ENCODE results near the gene PROS1. TPM values are rescaled to one million over a fixed set of nuclear protein-coding genes. Genes with fewer than 3 reads are reported as not detected.

The PROS1 gene
- total and polyA plus RNA-seq, 9 of the 15 experiments (the other 6 are each of a cell fraction or from before 2014, with no cell fraction given): 5.5 to 50.5 (median 22.7) TPM

DNA sequence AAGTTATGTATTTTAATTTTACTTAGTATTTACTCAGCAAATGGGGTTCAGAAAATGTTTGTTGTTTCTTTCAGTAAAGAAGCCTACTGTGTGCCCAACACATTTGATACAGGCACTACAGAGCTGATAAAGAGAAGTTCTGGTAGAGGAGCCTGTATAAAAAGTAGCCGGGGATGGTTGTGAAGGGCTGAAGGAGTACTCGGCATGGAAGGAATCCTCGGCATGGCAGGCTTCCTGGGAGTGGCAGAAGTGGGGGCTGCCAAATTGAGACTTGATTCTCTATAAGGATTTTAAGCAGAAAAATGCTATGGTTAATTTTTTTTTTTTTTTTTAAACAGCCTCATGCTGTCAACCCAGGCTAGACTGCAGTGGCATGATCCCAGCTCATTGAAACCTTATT, 15.5 kb upstream of the PROS1 start:
- ChIA-PET POLR2A (interaction anchor here (0.7 to 1.0 kb wide), 2 partner anchors 12 to 39 kb away, joined by 3 read pairs; no protein-coding TSS in a partner anchor), CTCF (ENCODE audit: low intra/inter-chr PET ratio) (no interaction called here)
- ATAC-seq (no peak), FAIRE-seq (no peak), DNase-seq (ENCODE audit: extremely low read depth in 1 of 4, low spot score in 3 of 4) (no peak)
- no peak overlapping the region for H3K4me3 ChIP-seq
- peaks cover 2 to 6% of the 10 kb centered on the region in 2 experiments; a peak in 2 of 5 replicates for H3K4me1 ChIP-seq (replicated peaks in 1 of 2; ENCODE audit: control insufficient read depth in 2 of 2, insufficient read depth in 2 of 2, low read length in 2 of 2)
- 76% methylated on average over 3 of the region's 3 CpGs for WGBS (ENCODE audit: insufficient coverage, low coverage, missing lambda C conversion rate)
- TF ChIP-seq MEF2A (IDR thresholded peaks at IDR 0.05; ENCODE audit: control insufficient read depth, low read depth, low read length): no peak
- no peak for TF ChIP-seq KLF16 (IDR thresholded peaks at IDR 0.05)
- TF ChIP-seq, protein P1, sequence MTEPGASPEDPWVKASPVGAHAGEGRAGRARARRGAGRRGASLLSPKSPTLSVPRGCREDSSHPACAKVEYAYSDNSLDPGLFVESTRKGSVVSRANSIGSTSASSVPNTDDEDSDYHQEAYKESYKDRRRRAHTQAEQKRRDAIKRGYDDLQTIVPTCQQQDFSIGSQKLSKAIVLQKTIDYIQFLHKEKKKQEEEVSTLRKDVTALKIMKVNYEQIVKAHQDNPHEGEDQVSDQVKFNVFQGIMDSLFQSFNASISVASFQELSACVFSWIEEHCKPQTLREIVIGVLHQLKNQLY (CRISPR knock-in tag; conservative IDR thresholded peaks at IDR 0.05): no peak
- TF ChIP-seq PCBP1 (IDR thresholded peaks at IDR 0.05; ENCODE audit: low read depth, low read length, poor library complexity, severe bottlenecking): no peak
- no peak for TF ChIP-seq TGIF2 (CRISPR knock-in tag; IDR thresholded peaks at IDR 0.05)
- no peak for TF ChIP-seq MTF1 (CRISPR knock-in tag; IDR thresholded peaks at IDR 0.05; ENCODE audit: borderline replicate concordance)
- TF ChIP-seq, protein P2, sequence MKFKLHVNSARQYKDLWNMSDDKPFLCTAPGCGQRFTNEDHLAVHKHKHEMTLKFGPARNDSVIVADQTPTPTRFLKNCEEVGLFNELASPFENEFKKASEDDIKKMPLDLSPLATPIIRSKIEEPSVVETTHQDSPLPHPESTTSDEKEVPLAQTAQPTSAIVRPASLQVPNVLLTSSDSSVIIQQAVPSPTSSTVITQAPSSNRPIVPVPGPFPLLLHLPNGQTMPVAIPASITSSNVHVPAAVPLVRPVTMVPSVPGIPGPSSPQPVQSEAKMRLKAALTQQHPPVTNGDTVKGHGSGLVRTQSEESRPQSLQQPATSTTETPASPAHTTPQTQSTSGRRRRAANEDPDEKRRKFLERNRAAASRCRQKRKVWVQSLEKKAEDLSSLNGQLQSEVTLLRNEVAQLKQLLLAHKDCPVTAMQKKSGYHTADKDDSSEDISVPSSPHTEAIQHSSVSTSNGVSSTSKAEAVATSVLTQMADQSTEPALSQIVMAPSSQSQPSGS (CRISPR knock-in tag; IDR thresholded peaks at IDR 0.05): no peak
- TF ChIP-seq CBFA2T2 (conservative IDR thresholded peaks at IDR 0.05): no peak
- TF ChIP-seq EP400 (IDR thresholded peaks at IDR 0.05): no peak
- TF ChIP-seq KDM2B (CRISPR knock-in tag; IDR thresholded peaks at IDR 0.05): no peak
- no peak for TF ChIP-seq ZNF23 (CRISPR knock-in tag; IDR thresholded peaks at IDR 0.05)
- no peak for TF ChIP-seq HDAC8 (tag; IDR thresholded peaks at IDR 0.05)
- no peak for TF ChIP-seq ZNF146 (CRISPR knock-in tag; IDR thresholded peaks at IDR 0.05; ENCODE audit: unreplicated experiment)
- no peak for TF ChIP-seq MTA3 (IDR thresholded peaks at IDR 0.05; ENCODE audit: borderline replicate concordance)
- TF ChIP-seq SP1 (CRISPR knock-in tag; IDR thresholded peaks at IDR 0.05): no peak
- TF ChIP-seq, protein P3, sequence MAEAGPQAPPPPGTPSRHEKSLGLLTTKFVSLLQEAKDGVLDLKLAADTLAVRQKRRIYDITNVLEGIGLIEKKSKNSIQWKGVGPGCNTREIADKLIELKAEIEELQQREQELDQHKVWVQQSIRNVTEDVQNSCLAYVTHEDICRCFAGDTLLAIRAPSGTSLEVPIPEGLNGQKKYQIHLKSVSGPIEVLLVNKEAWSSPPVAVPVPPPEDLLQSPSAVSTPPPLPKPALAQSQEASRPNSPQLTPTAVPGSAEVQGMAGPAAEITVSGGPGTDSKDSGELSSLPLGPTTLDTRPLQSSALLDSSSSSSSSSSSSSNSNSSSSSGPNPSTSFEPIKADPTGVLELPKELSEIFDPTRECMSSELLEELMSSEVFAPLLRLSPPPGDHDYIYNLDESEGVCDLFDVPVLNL (CRISPR knock-in tag; IDR thresholded peaks at IDR 0.05; ENCODE audit: low read depth): no peak
- TF ChIP-seq ELF4 (CRISPR knock-in tag; IDR thresholded peaks at IDR 0.05): no peak
- TF ChIP-seq GABPB1 (CRISPR knock-in tag; IDR thresholded peaks at IDR 0.05): no peak
- H3K9me3 ChIP-seq (replicated peaks; ENCODE audit: control insufficient read depth, insufficient read depth, low read depth, low read length): no peaks in the 10 kb centered on the region
- H3K9ac ChIP-seq (ENCODE audit: insufficient read depth in 1 of 2, low read depth in 2 of 2, low read length in 2 of 2): no peak overlapping the region
- no peak overlapping the region for H2AFZ ChIP-seq (ENCODE audit: low read depth, low read length)
- H3K79me2 ChIP-seq (ENCODE audit: control insufficient read depth, insufficient read depth, low read length): peaks cover 72% of the 10 kb centered on the region
- H4K20me1 ChIP-seq (replicated peaks; ENCODE audit: control insufficient read depth, insufficient read depth, low read length): no peaks in the 10 kb centered on the region
- no peaks in the 10 kb centered on the region for H3K36me3 ChIP-seq (ENCODE audit: control insufficient read depth, insufficient read depth, low read length)
- intact Hi-C loops (cut with micrococcal nuclease) (no loop called here), in situ Hi-C loops (cut with MboI) (no loop called here)
- H3K27me3 ChIP-seq (ENCODE audit: control insufficient read depth in 2 of 2, insufficient read depth in 2 of 2, low read length in 2 of 2): no peaks in the 10 kb centered on the region
- H3K9me1 ChIP-seq (ENCODE audit: control insufficient read depth, insufficient read depth, low read length): no peaks in the 10 kb centered on the region
- H3K27ac ChIP-seq (ENCODE audit: extremely low read depth, low read depth, low read length): no peak overlapping the region
- no TSS peak for BruUV-seq (replicated peaks)
- H3K4me2 ChIP-seq (ENCODE audit: insufficient read depth, low read length): no peak overlapping the region

Measured in K562 (cell line).